GM19099 (cell line): Measurements from ENCODE around the gene CKAP2L.

ENCODE experiments used
- POLR2A ChIP-seq: IDR thresholded peaks from 3 replicates; pipeline ENCODE4 v1.6.1; 2011; ENCODE audit warnings: low read depth; ENCODE audit not compliant: insufficient read length; ENCODE audit errors: extremely low read depth

Gene CKAP2L

DNA sequence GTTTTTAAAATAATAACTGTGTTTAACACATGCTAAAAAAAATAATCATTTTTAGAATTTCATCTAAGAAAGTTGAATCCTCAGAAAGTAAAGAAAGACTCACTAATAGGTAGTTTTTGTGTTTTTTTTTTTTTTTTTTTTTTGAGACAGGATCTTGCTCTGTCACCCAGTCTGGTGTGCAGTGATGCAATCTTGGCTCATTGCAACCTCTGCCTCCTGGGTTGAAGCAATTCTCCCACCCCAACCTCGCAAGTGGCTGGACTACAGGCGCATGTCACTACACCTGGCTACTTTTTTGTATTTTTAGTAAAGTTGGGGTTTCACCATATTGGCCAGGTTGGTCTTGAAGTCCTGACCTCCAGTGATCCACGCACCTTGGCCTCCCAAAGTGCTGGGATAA lies 7.1 kb downstream of the CKAP2L start:
- TF ChIP-seq POLR2A: no peak

DNA sequence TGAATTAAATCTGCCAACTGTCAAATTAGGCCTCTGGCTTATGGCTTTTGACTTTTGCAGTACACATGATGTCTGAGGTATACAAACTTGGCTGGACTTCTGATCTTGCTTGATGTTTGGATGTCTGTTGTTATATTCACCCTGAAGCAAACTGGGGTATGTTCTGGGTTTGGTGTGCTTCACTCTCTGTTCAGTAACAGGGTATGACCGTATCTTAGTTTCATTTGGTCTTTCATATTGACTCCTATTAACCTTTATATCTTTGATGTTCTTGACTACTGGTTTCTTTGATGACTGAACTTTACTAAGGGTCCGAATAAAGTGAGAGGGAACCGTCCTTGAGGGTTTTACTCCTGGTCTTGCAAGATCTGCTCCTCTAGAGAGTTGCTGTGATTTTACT lies 8.2 kb downstream of the CKAP2L start:
- no peak for TF ChIP-seq POLR2A

DNA sequence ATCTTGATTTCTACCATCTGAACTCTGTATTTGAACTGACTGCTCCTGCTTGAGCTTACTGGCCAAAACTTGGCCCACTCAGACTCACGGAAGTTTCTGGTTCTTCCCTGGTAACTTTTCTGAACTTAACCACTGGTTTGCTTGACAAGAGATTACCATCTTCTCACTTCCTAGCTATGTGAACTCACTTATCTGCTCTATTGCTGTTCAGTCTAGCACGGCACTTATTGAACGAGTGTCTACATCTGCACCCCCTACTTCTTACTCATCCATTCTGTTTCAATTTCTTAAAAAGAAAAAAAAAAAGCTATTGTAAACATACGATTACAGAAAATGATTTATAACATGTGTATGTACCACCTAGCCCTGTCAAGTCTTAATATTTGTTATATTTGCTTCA lies 9.0 kb downstream of the CKAP2L start:
- TF ChIP-seq POLR2A: no peak

DNA sequence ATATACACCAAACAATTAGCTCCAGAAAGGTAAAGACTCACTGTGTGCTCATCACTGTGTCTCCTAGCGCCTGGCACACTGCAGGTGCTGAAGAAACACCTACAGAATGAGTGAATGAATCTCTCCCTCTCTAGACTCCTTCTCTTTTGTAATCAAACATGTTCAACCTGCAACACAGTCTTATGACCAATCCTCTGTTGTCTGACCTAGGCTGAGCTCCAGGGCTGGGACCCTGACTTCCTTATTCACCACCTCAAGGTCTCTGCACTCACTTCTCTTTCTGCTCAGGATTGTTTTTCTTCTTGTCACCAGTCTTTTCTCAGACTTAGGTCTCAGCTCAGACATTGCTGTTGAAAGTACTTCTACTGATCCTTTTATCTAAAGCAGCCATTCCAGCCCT lies 9.8 kb downstream of the CKAP2L start:
- TF ChIP-seq POLR2A: no peak

DNA sequence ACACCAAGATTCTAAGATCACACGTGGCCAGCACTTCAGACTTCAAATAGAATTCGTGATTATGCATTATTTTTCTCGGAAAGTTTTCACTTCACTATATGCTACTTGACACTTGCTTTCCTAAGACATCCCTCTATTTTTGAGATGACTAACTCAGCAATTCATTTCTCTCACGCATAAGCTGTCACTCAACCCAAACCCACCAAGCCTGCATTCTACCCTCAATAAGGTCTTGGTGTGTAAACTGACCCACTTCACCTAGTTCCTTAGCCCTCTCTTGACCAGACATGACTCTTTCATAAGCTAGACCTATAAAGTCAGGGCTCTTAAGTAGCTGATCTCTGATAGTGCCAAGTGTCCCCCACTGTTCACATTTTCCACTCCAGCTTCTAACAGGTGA lies 11.7 kb downstream of the CKAP2L start:
- TF ChIP-seq POLR2A: no peak

DNA sequence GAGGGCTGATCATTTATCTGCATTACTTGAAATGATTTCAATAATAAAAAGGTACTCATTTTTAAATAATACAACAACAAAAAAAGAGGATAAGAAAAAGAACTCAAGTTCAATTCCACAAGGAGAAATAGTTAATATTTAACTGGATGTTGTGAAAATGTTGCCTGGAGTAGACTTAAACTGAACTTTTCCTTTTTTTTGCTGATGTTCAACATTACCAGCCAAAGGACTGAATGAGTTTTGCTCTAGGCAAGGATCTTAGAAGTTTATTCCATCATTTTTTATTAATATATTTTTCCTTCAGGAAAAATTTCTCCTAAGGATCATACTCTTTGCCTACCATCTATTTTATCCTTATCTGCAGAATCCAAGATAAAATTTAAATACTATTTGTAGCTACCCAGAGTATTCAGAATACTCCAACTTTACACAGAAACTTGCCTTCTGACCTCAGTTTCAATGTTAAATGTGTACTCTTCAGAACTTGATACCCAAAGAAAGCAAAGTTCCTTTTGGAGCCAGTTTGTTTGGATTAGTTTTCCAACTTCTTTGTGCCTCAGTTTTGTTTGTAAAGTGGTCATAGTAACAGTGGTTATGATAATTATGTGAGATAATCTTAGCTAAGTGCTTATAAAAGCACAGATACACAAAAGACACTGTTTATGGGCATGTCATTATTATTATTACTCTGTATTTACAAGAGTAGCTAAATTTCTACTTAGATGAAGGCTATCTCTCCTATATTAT lies 12.8 kb downstream of the CKAP2L start:
- TF ChIP-seq POLR2A: no peak

DNA sequence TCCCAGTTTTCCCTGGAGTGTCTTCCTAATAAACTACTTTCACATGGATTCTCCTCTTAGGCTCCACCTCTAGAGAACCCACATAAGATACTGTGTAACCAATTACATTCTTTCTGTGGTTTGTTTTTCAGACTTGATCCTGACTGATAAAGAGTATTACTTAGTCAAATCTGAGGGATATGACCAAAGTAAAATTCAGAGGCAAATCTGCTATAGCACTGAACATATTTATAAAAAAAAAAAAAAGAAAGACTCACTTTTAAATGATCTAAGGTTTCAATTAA lies 13.9 kb downstream of the CKAP2L start:
- TF ChIP-seq POLR2A: no peak

DNA sequence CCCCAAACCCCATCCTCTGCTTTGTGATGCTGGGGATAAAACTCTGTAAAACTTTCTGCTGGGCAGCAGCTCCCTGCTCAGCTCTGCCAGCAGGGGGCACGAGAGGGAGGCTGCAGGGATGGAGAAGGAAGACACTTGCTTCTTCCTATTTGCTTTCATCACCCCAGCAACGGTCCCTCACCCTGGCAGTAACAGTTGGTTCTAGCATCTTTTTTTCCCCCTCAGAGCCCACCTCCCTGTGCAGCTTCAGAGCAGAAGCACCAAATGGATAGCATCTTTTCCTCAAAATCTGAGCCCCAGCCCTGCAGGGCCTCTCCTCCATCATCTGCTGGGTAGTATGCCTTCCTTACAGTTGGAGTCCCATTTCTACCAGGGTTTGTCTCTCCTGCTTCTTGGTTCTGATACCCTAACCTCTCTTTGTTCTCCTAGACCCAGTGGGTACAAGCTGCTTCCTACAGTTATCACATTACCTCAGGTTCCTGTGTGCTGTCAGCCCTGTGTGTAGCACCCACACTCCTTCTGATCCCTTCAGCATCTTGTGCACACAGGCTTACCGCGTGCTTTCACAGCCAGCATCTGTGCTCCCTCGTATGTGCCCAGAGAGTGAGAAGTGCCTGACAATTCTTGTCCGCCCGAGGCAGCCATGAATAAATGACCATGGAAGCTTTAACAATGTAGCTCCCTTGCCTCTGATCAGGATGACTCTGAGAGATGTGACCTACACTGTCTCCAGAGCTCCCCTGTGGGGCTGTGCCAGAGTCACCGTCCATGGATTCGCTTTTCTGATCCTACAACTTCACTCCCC lies 14.5 kb downstream of the CKAP2L start:
- no peak for TF ChIP-seq POLR2A

DNA sequence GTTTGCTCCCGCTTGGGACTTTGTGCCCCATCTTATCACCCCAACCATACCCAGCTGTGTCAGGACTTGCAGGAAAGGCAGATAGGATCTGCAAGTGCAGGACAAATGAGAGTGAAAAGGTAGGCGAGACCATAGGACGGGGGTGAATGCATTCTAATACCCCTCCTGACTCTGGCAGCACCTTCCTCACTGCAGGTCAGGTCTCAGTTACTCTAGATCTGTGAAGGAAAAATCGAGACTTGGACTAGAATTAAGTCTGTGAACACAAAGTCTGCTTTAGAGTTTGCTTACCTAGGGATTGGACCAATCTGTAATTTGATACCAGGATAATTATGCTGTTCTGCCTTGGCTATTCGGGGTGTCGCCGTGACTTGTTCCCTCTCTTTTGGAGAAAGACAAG lies 23.9 kb downstream of the CKAP2L start:
- TF ChIP-seq POLR2A: no peak

DNA sequence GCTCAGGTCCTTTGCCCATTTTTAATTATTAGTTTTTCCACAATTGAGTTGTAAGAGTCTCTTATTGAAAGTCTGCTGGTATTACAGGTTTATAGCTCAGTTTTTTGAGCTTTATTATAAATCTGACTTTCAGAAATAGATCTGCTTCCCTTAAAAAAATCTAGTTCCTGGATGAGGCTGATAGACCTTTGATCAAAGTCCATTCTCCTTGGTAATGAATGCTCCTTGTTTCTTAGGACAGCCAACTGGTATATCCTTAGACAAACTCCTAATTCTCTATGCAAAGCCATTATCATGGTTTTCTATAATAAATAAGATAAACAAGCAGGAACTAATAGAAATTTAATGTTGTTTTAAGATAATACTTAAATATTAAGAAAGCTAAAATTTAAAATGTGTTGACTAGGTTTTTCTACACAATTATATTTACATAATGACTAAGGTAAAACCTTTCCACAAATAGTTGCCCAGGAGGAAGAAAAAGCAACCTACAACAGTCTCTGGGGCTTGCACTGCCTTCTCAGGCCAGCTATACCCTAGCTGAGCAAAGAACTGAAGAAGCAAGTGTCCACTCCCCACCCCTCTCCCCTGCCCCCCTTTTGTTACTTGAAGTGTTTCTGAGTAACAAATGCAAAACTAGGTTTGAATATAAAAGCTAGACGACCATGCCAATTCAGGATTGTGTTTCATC lies 26.7 kb downstream of the CKAP2L start:
- TF ChIP-seq POLR2A: no peak

DNA sequence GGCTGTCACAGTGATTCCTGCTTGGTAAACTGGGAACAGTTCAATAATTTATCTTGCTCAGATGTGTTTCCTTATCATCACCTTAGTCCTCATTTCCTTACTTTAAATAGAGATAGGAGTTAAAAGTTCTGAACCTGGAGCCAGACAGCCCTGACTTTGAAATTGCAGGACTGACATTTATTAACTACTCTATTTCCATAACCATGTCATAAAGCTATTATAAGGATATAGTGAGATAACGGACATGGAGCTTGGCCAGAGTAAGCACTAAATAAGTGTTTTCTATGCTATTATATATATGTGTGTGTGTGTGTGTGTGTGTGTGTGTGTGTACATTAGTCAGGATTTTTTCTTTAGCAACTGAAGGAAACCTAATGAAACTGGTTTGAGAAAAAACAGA lies 30.5 kb downstream of the CKAP2L start:
- TF ChIP-seq POLR2A: no peak

DNA sequence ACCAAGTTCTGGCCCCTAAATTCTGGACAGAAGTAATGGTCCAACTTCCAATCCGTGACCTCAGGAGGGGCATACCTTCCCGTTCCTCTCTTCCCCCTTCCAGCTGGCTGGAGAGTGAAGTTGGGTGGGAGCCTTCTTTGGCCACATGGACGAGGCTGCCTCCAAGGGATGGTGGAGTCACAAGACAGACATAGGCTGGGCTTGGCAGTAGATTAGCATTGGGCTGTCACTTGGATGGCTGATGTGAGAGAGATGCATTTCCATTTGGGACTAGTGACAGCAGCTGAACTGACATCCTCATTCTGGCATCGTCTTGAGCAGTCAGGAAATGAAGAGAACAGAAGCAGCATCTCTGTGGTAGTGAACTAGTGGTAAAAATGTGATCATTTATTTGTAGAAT lies 31.0 kb downstream of the CKAP2L start:
- no peak for TF ChIP-seq POLR2A

DNA sequence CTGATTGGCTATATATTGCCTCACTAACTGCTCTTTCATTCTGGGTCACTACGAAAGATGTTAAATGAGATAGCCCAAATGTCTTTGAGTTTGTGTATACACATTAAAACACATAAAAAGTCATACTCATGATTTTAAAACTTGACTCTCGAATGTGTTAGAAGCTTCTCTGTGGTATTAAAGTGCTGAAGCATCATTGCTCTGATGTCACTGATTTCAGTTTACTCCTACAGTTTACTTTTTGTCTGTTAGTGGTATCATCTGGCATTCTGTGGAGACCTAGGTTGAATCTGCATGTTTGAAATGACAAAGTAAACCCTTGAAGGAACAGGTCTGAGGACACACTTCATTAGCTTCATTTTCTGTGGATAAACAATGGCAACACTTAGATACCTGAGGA lies 32.9 kb downstream of the CKAP2L start:
- TF ChIP-seq POLR2A: no peak

DNA sequence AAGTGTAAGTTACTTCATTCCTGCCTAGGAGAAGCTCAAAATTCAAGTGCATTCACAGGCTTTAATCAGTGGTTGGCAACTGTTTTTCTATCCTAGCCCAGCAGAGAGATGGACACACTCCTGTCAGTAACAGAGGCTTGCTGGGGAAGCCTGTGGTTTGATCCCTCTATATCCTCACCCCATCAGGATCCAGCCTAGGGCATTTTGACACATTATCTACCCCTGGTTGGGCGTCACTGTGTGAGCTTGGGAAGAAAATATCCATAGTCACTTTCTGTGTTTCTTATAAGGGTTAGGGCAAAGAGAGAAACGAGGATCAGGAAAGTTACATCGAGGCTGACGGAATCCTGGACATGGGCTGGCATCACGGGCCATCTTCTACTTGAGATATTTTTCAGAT lies 33.6 kb downstream of the CKAP2L start:
- no peak for TF ChIP-seq POLR2A

DNA sequence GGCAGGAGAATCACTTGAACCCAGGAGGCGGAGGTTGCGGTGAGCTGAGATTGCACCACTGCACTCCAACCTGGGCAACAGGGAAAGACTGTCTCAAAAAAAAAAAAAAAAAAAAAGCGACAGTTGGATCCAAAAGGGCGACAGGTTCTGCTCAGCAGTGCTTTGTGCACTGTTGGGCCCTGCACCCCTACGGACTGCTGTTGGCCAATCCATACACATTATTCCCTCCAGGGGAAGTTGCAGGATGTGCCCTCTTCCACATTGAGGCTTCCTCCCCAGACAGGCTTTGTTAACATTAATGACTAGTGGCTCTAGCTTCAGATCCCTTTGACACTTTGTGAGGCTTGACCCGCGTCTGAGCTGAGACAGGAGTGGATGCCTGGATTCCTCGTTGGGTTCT lies 34.2 kb downstream of the CKAP2L start:
- TF ChIP-seq POLR2A: no peak
